Suprapubic skin (tissue), 4 donors: ENCODE data around the gene NEUROD2. TPM values are rescaled to one million over a fixed set of nuclear protein-coding genes. Genes with fewer than 3 reads are reported as not detected.

Experiments
- DNase-seq, 2 donors: peaks; one replicate each; pipeline ENCODE4 v3.0.0-alpha.2; 2019; ENCODE audit warnings: low spot score in 2 of 2
- H3K27ac ChIP-seq: fragments of 200-600 bp; sonication (generic); one replicate; pipeline ENCODE4 v1.5.1; 2019
- H3K27me3 ChIP-seq: fragments of 200-600 bp; sonication (generic); one replicate; pipeline ENCODE4 v1.5.1; 2019
- H3K36me3 ChIP-seq: fragments of 200-600 bp; sonication (generic); one replicate; pipeline ENCODE4 v1.5.1; 2019
- H3K4me1 ChIP-seq: fragments of 200-600 bp; sonication (generic); one replicate; pipeline ENCODE4 v1.5.1; 2019
- H3K4me3 ChIP-seq: fragments of 200-600 bp; sonication (generic); one replicate; pipeline ENCODE4 v1.5.1; 2019; ENCODE audit warnings: mild to moderate bottlenecking
- H3K9me3 ChIP-seq: fragments of 200-600 bp; sonication (generic); one replicate; pipeline ENCODE4 v1.5.1; 2019
- CTCF ChIP-seq, 2 donors: fragments of 200-600 bp in 1 of 2; fragments of 450-650 bp in 1 of 2; sonication (generic) in 1 of 2; IDR thresholded peaks; one replicate each; pipeline ENCODE4 v1.5.1; 2016 to 2019; ENCODE audit warnings: antibody characterized with exemption in 2 of 2, mild to moderate bottlenecking in 1 of 2, moderate library complexity in 1 of 2
- EP300 ChIP-seq: sonication (generic); formaldehyde crosslinking; IDR thresholded peaks from one replicate; pipeline ENCODE4 v1.6.1; 2017; ENCODE audit warnings: antibody characterized with exemption
- POLR2A ChIP-seq, 2 donors: fragments of 450-650 bp; IDR thresholded peaks; one replicate each; pipeline ENCODE4 v1.6.1; 2017; ENCODE audit warnings: antibody characterized with exemption in 2 of 2, mild to moderate bottlenecking in 2 of 2, moderate library complexity in 2 of 2
- POLR2AphosphoS5 ChIP-seq, 3 donors: sonication (generic); formaldehyde crosslinking; IDR thresholded peaks; one replicate each; pipeline ENCODE4 v1.6.1; 2017; ENCODE audit warnings: antibody characterized with exemption in 3 of 3
- WGBS: methylation state at CpG from one replicate; pipeline ENCODE4 v1.1.5; 2018; 5-methylcytosine and 5-hydroxymethylcytosine counted together
- total RNA-seq, 4 donors: library from RNA; depleted of rRNA; stranded (reverse); fragments of >200 nt; gene quantifications; one replicate each; pipeline ENCODE4 v1.1.0, GENCODE V29; 2016

The NEUROD2 gene
- total RNA-seq, 4 donors from 2014 or later: not detected

- DNase-seq: no peak
Measured at GRCh38 chr17:39639043-39639442, 31.3 kb upstream of the NEUROD2 start.

GRCh38 chr17:39638317-39638716 is 30.6 kb upstream of the NEUROD2 start:
- Histone ChIP-seq H3K4me3 (peak overlapping the region; percentile 78), H3K27ac (no peak overlapping the region), H3K27me3 (no peaks in the 10 kb centered on the region), H3K36me3 (no peaks in the 10 kb centered on the region), H3K9me3 (no peaks in the 10 kb centered on the region), H3K4me1 (peaks cover 68% of the 10 kb centered on the region)
- TF ChIP-seq EP300: no peak
- no peak for TF ChIP-seq POLR2A (IDR thresholded peaks at IDR 0.05)
- TF ChIP-seq CTCF (IDR thresholded peaks at IDR 0.05): no peak
- no peak for TF ChIP-seq POLR2AphosphoS5 (IDR thresholded peaks at IDR 0.05)
- DNase-seq: no peak
- WGBS: 94% methylated on average over 7 of the region's 7 CpGs

More at GRCh38 chr17:39639043-39639442, 31.3 kb upstream of the NEUROD2 start:
- no peak overlapping the region for H3K4me3 ChIP-seq
- H3K36me3 ChIP-seq: no peaks in the 10 kb centered on the region
- TF ChIP-seq POLR2A (IDR thresholded peaks at IDR 0.05) (no peak), CTCF (IDR thresholded peaks at IDR 0.05) (no peak), POLR2AphosphoS5 (IDR thresholded peaks at IDR 0.05) (no peak), EP300 (no peak)
- peaks cover 75% of the 10 kb centered on the region for H3K4me1 ChIP-seq
- H3K27ac ChIP-seq: no peak overlapping the region
- 74% methylated on average over 2 of the region's 2 CpGs for WGBS
- no peaks in the 10 kb centered on the region for H3K27me3 ChIP-seq
- no peaks in the 10 kb centered on the region for H3K9me3 ChIP-seq

GRCh38 chr17:39636927-39637736 is 29.4 kb upstream of the NEUROD2 start, which contains the start of gene STARD3:
STARD3 (plus strand) TSS chr17:39637144; CDS start chr17:39653532, 16,388 bp downstream.
- Histone ChIP-seq H3K4me3 (peak within 1 kb of the TSS; percentile 78), H3K9me3 (no peaks in the 10 kb centered on the region), H3K27me3 (peaks cover 2% of the 10 kb centered on the region), H3K27ac (peak within 1 kb of the TSS; percentile 90), H3K4me1 (peaks cover 66% of the 10 kb centered on the region), H3K36me3 (no peaks in the 10 kb centered on the region)
- TF ChIP-seq POLR2AphosphoS5 (IDR thresholded peaks at IDR 0.05) (peak in 2 of 3 donors; percentile 39 to 74), POLR2A (IDR thresholded peaks at IDR 0.05) (peak in 1 of 2 donors; percentile 46), EP300 (no peak), CTCF (IDR thresholded peaks at IDR 0.05) (no peak)
- DNase-seq: peak; percentile 95 to 96
- 2% methylated on average over 4 of the region's 69 CpGs for WGBS

- peaks cover 8% of the 10 kb centered on the region for H3K27me3 ChIP-seq
- H3K9me3 ChIP-seq: no peaks in the 10 kb centered on the region
- 22% methylated on average over 6 of the region's 6 CpGs for WGBS
- H3K36me3 ChIP-seq: no peaks in the 10 kb centered on the region
- H3K4me1 ChIP-seq: peaks cover 68% of the 10 kb centered on the region
- H3K27ac ChIP-seq: peak overlapping the region; percentile 90
- no peak for TF ChIP-seq POLR2AphosphoS5 (IDR thresholded peaks at IDR 0.05)
- no peak for TF ChIP-seq EP300
- no peak for TF ChIP-seq CTCF (IDR thresholded peaks at IDR 0.05)
- no peak for TF ChIP-seq POLR2A (IDR thresholded peaks at IDR 0.05)
- no peak for DNase-seq
- H3K4me3 ChIP-seq: peak overlapping the region; percentile 78
Measured at GRCh38 chr17:39636587-39636926, 28.8 kb upstream of the NEUROD2 start.

- H3K9me3 ChIP-seq: no peaks in the 10 kb centered on the region
- no peak overlapping the region for H3K27ac ChIP-seq
- 83% methylated on average over 7 of the region's 8 CpGs for WGBS
- DNase-seq: no peak
- H3K36me3 ChIP-seq: no peaks in the 10 kb centered on the region
- no peak overlapping the region for H3K4me3 ChIP-seq
- no peak for TF ChIP-seq POLR2A (IDR thresholded peaks at IDR 0.05)
- TF ChIP-seq POLR2AphosphoS5 (IDR thresholded peaks at IDR 0.05): no peak
- no peak for TF ChIP-seq EP300
- TF ChIP-seq CTCF (IDR thresholded peaks at IDR 0.05): no peak
- H3K4me1 ChIP-seq: peaks cover 62% of the 10 kb centered on the region
- peaks cover 14% of the 10 kb centered on the region for H3K27me3 ChIP-seq
Measured at GRCh38 chr17:39635614-39636176, 28.0 kb upstream of the NEUROD2 start.
